GM12878 (cell line): ENCODE measurements around the gene GGT5. TPM values are rescaled to one million over a fixed set of nuclear protein-coding genes. Genes with fewer than 3 reads are reported as not detected.

ENCODE experiments used
- ATAC-seq: fragments of 200-7000 bp; cut with Tn5 transposase; 3 replicates; pipeline ENCODE4 v1.9.1; 2020; ENCODE audit warnings: mild to moderate bottlenecking, moderate library complexity
- BruUV-seq: library from RNA; stranded (reverse); fragments of 400-500 nt; replicated peaks from 2 replicates; lab custom pipeline; 2021; lab: Mats Ljungman, UMichigan
- CTCF ChIA-PET: fragments of 300-600 bp; sonication (Branson Sonifier 250); formaldehyde crosslinking; extraction: SDS; loops from one replicate; lab custom pipeline; 2021; ENCODE audit warnings: inconsistent platforms; lab: Yijun Ruan, JAX
- POLR2A ChIA-PET: fragments of 350-600 bp; formaldehyde crosslinking; extraction: SDS; loops from one replicate; lab custom pipeline; 2021; ENCODE audit warnings: inconsistent platforms; lab: Charles Lee
- RAD21 ChIA-PET: fragments of 300-600 bp; sonication (Branson Sonifier 250); formaldehyde crosslinking; loops from one replicate; lab custom pipeline; 2023; ENCODE audit warnings: antibody characterized with exemption; ENCODE audit not compliant: unreplicated experiment; lab: Charles Lee
- SMC1A ChIA-PET: fragments of 300-600 bp; sonication (Branson Sonifier 250); formaldehyde crosslinking; loops from one replicate; lab custom pipeline; 2023; ENCODE audit not compliant: unreplicated experiment, uncharacterized antibody; lab: Charles Lee
- DNase-seq: peaks from one replicate; pipeline ENCODE4 v3.0.0-alpha.2; 2011; ENCODE audit warnings: low read depth, low spot score
- FAIRE-seq: peaks from 3 replicates; lab custom pipeline; 2011; peaks lifted over from hg19 to GRCh38; lab: Jason Lieb, UNC
- H2AFZ ChIP-seq: 2 replicates; pipeline ENCODE4 v1.6.0; 2011; ENCODE audit warnings: low read depth, low read length, control low read depth; ENCODE audit not compliant: control insufficient read depth
- H3K27ac ChIP-seq: 2 replicates; pipeline ENCODE4 v1.5.1; 2011; ENCODE audit warnings: control low read depth; ENCODE audit not compliant: control insufficient read depth, insufficient read depth
- H3K27me3 ChIP-seq, 2 experiments: replicated peaks in 1 of 2; 2 replicates each; pipeline versions ENCODE4 v1.6.0 to v1.6.1; 2011; ENCODE audit warnings: low read length in 1 of 2; ENCODE audit not compliant: control insufficient read depth in 2 of 2, insufficient read depth in 2 of 2
- H3K36me3 ChIP-seq, 2 experiments: 2 replicates each; pipeline ENCODE4 v1.5.1; 2011; ENCODE audit warnings: low read length in 1 of 2; ENCODE audit not compliant: control insufficient read depth in 2 of 2, insufficient read depth in 2 of 2
- H3K4me1 ChIP-seq: 2 replicates; pipeline ENCODE4 v1.6.1; 2011; ENCODE audit warnings: mild to moderate bottlenecking, low read length, moderate library complexity, mixed read lengths; ENCODE audit not compliant: control insufficient read depth, insufficient read depth
- H3K4me2 ChIP-seq: 2 replicates; pipeline ENCODE4 v1.6.0; 2011; ENCODE audit warnings: control low read depth; ENCODE audit not compliant: control insufficient read depth, insufficient read depth
- H3K4me3 ChIP-seq: fragments of 200-600 bp; sonication (generic); 2 replicates; pipeline ENCODE4 v1.5.1; 2016
- H3K79me2 ChIP-seq: 2 replicates; pipeline ENCODE4 v1.6.0; 2011; ENCODE audit warnings: low read length; ENCODE audit not compliant: control insufficient read depth, insufficient read depth
- H3K9ac ChIP-seq: 2 replicates; pipeline ENCODE4 v1.8.0; 2011; ENCODE audit warnings: low read length, control low read depth, mixed read lengths; ENCODE audit not compliant: control insufficient read depth, insufficient read depth
- H3K9me3 ChIP-seq: replicated peaks from 3 replicates; pipeline ENCODE4 v1.5.1; 2011; ENCODE audit warnings: mild to moderate bottlenecking, low read length; ENCODE audit not compliant: control insufficient read depth, insufficient read depth
- H4K20me1 ChIP-seq: 2 replicates; pipeline ENCODE4 v1.6.0; 2011; ENCODE audit not compliant: control insufficient read depth, insufficient read depth
- ESRRA ChIP-seq: IDR thresholded peaks from 2 replicates; pipeline ENCODE4 v1.6.1; 2012; ENCODE audit warnings: mild to moderate bottlenecking, low read length, improper control_type of control experiment
- KAT2A ChIP-seq: conservative IDR thresholded peaks from 2 replicates; pipeline ENCODE4 v1.6.1; 2011; ENCODE audit warnings: low read depth, low read length; ENCODE audit not compliant: control insufficient read depth
- POLR2A ChIP-seq: IDR thresholded peaks from 2 replicates; pipeline ENCODE4 v1.6.1; 2011; ENCODE audit warnings: low read depth, mild to moderate bottlenecking, low read length
- RB1 ChIP-seq: fragments of 450-650 bp; formaldehyde crosslinking; IDR thresholded peaks from 2 replicates; pipeline ENCODE4 v1.6.1; 2017; ENCODE audit warnings: mild to moderate bottlenecking, borderline replicate concordance
- ZBED1 ChIP-seq: IDR thresholded peaks from 2 replicates; pipeline ENCODE4 v1.6.1; 2016; ENCODE audit warnings: borderline replicate concordance
- WGBS: methylation state at CpG from one replicate; pipeline ENCODE4 v1.1.6; 2016; ENCODE audit warnings: low lambda C conversion rate; ENCODE audit not compliant: insufficient replicate concordance, insufficient coverage; ENCODE audit errors: missing lambda C conversion rate; 5-methylcytosine and 5-hydroxymethylcytosine counted together
- in situ Hi-C: fragments of 300-500 bp; cut with MboI; formaldehyde crosslinking; loops from 9 replicates; pipeline ENCODE4 v1.14.3; 2018; ENCODE audit warnings: mixed read lengths
- intact Hi-C: fragments of 100-400 bp; cut with micrococcal nuclease; formaldehyde crosslinking; loops from one replicate; pipeline ENCODE4 v1.14.2; 2022; ENCODE audit not compliant: unreplicated experiment
- polyA plus RNA-seq, 11 experiments: library from polyadenylated mRNA; depleted of rRNA in 4 of 11; unstranded in 6 of 11; stranded (reverse) in 5 of 11; fragments of >200 nt; fragmentation: Nextera tagmentation in 4 of 11; fragmentation: Illumina TruSeq in 1 of 11; extraction: Ambion mirVana in 4 of 11; extraction: Trizol in 1 of 11; gene quantifications; 1 replicate in 1 of 11; 2 replicates in 10 of 11; pipeline versions ENCODE4 v1.2.1 to v1.2.3, GENCODE V29; 2011 to 2016; ENCODE audit warnings: inconsistent platforms in 2 of 11, missing spikeins in 2 of 11, low read depth in 1 of 11
- total RNA-seq, 4 experiments: library from RNA; depleted of rRNA in 3 of 4; stranded (reverse); fragments of >200 nt in 3 of 4; fragmentation: Illumina TruSeq in 1 of 4; extraction: Trizol in 1 of 4; gene quantifications; 2 replicates each; pipeline versions ENCODE4 v1.2.1 to v1.2.3, GENCODE V29; 2013 to 2021
- TF ChIP-seq, protein P1 (sequence below): IDR thresholded peaks from 2 replicates; pipeline ENCODE4 v1.6.1; 2012; ENCODE audit warnings: mild to moderate bottlenecking, low read depth, low read length

Gene GGT5
- total and polyA plus RNA-seq, 10 of the 15 experiments (the other 5 are each of a cell fraction or from before 2014, with no cell fraction given) = 0.34 TPM; not detected in 9

DNA sequence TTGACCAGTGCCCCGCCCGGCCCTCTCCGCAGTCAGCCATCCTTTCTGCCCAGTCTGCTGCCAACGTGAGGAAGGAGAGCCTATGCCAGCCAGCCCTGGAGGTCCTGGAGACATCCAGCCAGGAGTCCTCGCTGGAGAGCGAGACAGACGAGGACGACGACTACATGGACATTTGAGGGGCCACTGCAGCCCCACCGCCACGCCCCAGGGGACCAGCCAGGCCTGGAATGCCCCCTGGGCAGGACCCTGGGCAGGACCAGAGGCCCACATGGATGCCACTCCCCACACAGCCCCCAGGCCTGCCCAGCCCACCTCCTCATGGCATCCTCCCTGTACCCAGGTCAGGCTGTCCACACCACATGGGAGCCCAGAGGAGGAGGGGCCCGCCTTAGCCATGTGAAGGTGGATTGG lies 66.9 kb downstream of the GGT5 start:
- ATAC-seq (no peak), DNase-seq (no peak), FAIRE-seq (no peak)
- TSS peak; percentile 66 for BruUV-seq
- RAD21 ChIA-PET = interaction anchor here (1.3 kb wide), 1 partner anchor 21 kb away, joined by 3 read pairs; no protein-coding TSS in a partner anchor
- no peak overlapping the region for H3K27ac ChIP-seq
- H3K4me1 ChIP-seq = no peaks in the 10 kb centered on the region
- intact Hi-C loops (loop anchor here (5.0 to 10.0 kb wide), 3 partner anchors 71 to 223 kb away; no protein-coding TSS in a partner anchor), in situ Hi-C loops (no loop called here)
- no peak overlapping the region for H3K9ac ChIP-seq
- H3K36me3 ChIP-seq = peaks cover 0 to 6% of the 10 kb centered on the region in 2 experiments; a peak in 2 of 4 replicates
- 95% methylated on average over 8 of the region's 12 CpGs for WGBS
- no peaks in the 10 kb centered on the region for H3K79me2 ChIP-seq
- H4K20me1 ChIP-seq = no peaks in the 10 kb centered on the region
- SMC1A ChIA-PET = no interaction called here
- no peak overlapping the region for H3K4me2 ChIP-seq
- H2AFZ ChIP-seq = no peak overlapping the region
- H3K9me3 ChIP-seq = no peaks in the 10 kb centered on the region
- TF ChIP-seq ZBED1 (no peak), POLR2A (no peak), KAT2A (no peak), ESRRA (no peak), RB1 (no peak)
- TF ChIP-seq, protein P1, sequence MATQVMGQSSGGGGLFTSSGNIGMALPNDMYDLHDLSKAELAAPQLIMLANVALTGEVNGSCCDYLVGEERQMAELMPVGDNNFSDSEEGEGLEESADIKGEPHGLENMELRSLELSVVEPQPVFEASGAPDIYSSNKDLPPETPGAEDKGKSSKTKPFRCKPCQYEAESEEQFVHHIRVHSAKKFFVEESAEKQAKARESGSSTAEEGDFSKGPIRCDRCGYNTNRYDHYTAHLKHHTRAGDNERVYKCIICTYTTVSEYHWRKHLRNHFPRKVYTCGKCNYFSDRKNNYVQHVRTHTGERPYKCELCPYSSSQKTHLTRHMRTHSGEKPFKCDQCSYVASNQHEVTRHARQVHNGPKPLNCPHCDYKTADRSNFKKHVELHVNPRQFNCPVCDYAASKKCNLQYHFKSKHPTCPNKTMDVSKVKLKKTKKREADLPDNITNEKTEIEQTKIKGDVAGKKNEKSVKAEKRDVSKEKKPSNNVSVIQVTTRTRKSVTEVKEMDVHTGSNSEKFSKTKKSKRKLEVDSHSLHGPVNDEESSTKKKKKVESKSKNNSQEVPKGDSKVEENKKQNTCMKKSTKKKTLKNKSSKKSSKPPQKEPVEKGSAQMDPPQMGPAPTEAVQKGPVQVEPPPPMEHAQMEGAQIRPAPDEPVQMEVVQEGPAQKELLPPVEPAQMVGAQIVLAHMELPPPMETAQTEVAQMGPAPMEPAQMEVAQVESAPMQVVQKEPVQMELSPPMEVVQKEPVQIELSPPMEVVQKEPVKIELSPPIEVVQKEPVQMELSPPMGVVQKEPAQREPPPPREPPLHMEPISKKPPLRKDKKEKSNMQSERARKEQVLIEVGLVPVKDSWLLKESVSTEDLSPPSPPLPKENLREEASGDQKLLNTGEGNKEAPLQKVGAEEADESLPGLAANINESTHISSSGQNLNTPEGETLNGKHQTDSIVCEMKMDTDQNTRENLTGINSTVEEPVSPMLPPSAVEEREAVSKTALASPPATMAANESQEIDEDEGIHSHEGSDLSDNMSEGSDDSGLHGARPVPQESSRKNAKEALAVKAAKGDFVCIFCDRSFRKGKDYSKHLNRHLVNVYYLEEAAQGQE = no peak
- H3K4me3 ChIP-seq = no peak overlapping the region
- CTCF ChIA-PET = interaction anchor here (0.6 to 8.9 kb wide), 3 partner anchors 10 to 167 kb away, joined by 3 to 94 read pairs (median 3); partner anchors contain the start of gene CABIN1
- POLR2A ChIA-PET = no interaction called here
- H3K27me3 ChIP-seq = no peaks in the 10 kb centered on the region
